Stimulated activated CD4-positive, alpha-beta T cell treated with anti-CD3 and anti-CD28 coated beads, TNF-alpha, amount 100 ng/mL, for 24 hours (primary cell): ENCODE measurements around the gene PPP1R9B.

ENCODE experiments used
- DNase-seq, 3 experiments: peaks; one replicate each; pipeline ENCODE4 v3.0.0-alpha.2; 2020; ENCODE audit warnings: low read depth in 3 of 3

Gene PPP1R9B

GRCh38 chr17:50150354-50151040 is at the start of gene PPP1R9B:
PPP1R9B (minus strand) TSS chr17:50150677; CDS start chr17:50150513, 164 bp downstream.
- DNase-seq: no peak

GRCh38 chr17:50199803-50200456 is 49.5 kb upstream of the PPP1R9B start:
- peak in 2 of 3 experiments; percentile 13 to 69 for DNase-seq

- DNase-seq: no peak
These were observed 48.8 kb upstream of the PPP1R9B start for GRCh38 chr17:50199211-50199802.

GRCh38 chr17:50198026-50198669 is 47.7 kb upstream of the PPP1R9B start:
- DNase-seq: peak in 2 of 3 experiments; percentile 26 to 48

GRCh38 chr17:50196826-50197225 is 46.3 kb upstream of the PPP1R9B start:
- no peak for DNase-seq

- DNase-seq: no peak
These were observed 45.6 kb upstream of the PPP1R9B start for GRCh38 chr17:50196036-50196435.

GRCh38 chr17:50194934-50195865 is 44.7 kb upstream of the PPP1R9B start:
- no peak for DNase-seq

GRCh38 chr17:50194140-50194933 is 43.9 kb upstream of the PPP1R9B start:
- DNase-seq: no peak

- no peak for DNase-seq
These were observed 42.3 kb upstream of the PPP1R9B start for GRCh38 chr17:50192618-50193291.

GRCh38 chr17:50192144-50192617 is 41.7 kb upstream of the PPP1R9B start:
- no peak for DNase-seq

GRCh38 chr17:50191359-50192143 is 41.1 kb upstream of the PPP1R9B start:
- DNase-seq: no peak

GRCh38 chr17:50190603-50191358 is 40.3 kb upstream of the PPP1R9B start:
- DNase-seq: no peak

GRCh38 chr17:50190293-50190602 is 39.8 kb upstream of the PPP1R9B start:
- no peak for DNase-seq

- DNase-seq: no peak
These were observed 39.2 kb upstream of the PPP1R9B start for GRCh38 chr17:50189550-50190292.

GRCh38 chr17:50188921-50189549 is 38.6 kb upstream of the PPP1R9B start:
- DNase-seq: no peak

- no peak for DNase-seq
These were observed 38.0 kb upstream of the PPP1R9B start for GRCh38 chr17:50188531-50188920.
